Omental fat pad (tissue), 4 donors: ENCODE results near the gene ZNF83. TPM values are rescaled to one million over a fixed set of nuclear protein-coding genes. Genes with fewer than 3 reads are reported as not detected.
"Not testable (repeated sequence)": the region's sequence is repeated elsewhere in the genome, so short reads cannot be mapped to it uniquely, and the experiment has no call there.

Experiments
- ATAC-seq: fragments of 150-250 bp; one replicate; pipeline ENCODE4 v1.9.1; 2016; ENCODE audit warnings: mild to moderate bottlenecking, moderate library complexity; ENCODE audit not compliant: low FRiP score
- DNase-seq: peaks from one replicate; pipeline ENCODE4 v3.0.0-alpha.2; 2019; ENCODE audit warnings: low spot score
- CTCF ChIP-seq, 3 donors: fragments of 450-650 bp; IDR thresholded peaks; one replicate each; pipeline ENCODE4 v1.5.1; 2016 to 2017; ENCODE audit warnings: antibody characterized with exemption in 3 of 3, mild to moderate bottlenecking in 3 of 3, moderate library complexity in 2 of 3
- total RNA-seq, 4 donors: library from RNA; depleted of rRNA; stranded (reverse); fragments of >200 nt; gene quantifications; one replicate each; pipeline ENCODE4 v1.1.0, GENCODE V29; 2016

The ZNF83 gene
- total RNA-seq, 4 donors from 2014 or later: 38.7 to 62.3 (median 51.8) TPM

- ATAC-seq (no peak), DNase-seq (no peak)
- no peak for TF ChIP-seq CTCF (IDR thresholded peaks at IDR 0.05)
Observed at GRCh38 chr19:52621376-52621775, 16.8 kb downstream of the ZNF83 start.

- no peak for TF ChIP-seq CTCF (IDR thresholded peaks at IDR 0.05)
- ATAC-seq: no peak
- DNase-seq: no peak
Observed at GRCh38 chr19:52613299-52613906, 24.8 kb downstream of the ZNF83 start.

GRCh38 chr19:52603558-52604207 is 34.5 kb downstream of the ZNF83 start:
- no peak for ATAC-seq
- TF ChIP-seq CTCF (IDR thresholded peaks at IDR 0.05): no peak

GRCh38 chr19:52602941-52603340 is 35.2 kb downstream of the ZNF83 start:
- DNase-seq (no peak), ATAC-seq (no peak)
- TF ChIP-seq CTCF (IDR thresholded peaks at IDR 0.05): no peak

More at GRCh38 chr19:52603558-52604207, 34.5 kb downstream of the ZNF83 start:
- DNase-seq: no peak

DNA sequence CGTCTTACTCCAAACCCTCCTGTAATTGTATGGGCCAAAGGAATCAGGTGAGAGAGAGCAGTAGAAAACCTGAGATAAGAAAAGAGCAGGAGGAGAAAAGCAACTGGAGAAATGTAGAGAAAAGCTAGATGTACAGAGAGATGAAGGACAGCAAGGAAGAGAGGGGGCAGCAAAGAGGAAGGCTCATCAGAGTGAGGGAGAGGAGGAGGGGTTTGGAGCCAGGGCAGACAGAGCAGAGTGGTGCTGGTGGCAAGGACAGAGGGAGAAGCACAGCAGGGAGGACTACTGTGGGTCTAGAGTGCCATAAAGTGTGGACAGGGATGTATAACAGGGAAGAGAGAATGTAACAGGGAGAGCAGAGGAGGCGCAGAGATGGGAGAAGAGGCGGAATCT is 36.2 kb downstream of the ZNF83 start:
- not testable (repeated sequence) for DNase-seq, ATAC-seq

DNA sequence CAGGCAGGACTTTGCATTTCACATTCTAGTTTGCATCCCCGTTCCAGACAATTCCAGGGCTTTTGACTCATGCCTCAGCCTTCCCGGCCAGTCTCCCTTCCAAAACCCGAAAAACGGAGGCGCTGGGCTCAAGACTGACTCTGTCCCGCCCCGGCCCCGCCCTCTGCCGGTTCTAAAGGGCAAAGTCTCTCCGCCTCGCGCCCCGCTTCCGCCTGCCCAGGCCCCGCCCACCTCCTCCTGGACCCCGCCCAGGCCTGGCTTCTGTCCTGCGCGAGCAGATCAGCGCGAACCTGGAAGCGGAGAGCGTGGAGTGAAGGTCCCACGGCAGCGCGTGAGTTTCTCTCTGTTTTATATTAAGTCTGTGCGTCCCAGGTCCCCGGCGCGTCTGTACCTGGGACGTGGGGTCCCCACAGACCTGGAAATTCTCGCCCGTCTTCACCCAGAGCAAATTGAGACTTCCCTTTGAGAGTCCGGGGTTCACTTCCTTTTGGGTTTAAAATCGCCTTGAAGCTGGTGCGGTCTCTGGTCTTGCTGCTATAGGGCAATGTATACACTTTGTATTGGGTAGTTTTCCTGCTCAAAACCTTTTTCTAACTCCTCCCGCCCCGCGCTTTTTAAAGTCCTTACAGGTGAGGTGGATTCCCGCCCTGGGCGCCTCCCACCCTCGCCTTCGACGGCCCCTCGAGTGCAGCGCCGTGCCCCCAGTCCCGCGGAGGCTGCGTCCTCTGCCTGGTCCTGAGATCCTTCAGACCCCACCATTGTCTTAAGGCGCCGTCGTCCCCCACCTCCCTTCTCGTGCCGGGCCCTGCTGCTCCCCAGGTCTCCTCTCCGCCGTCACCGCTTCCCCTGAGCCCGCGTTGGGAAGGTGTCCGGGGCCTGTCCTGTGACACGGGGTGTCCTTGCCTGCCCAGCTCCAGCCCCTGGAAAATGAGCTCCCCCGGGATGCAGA is 36.9 kb downstream of the ZNF83 start:
- no peak for TF ChIP-seq CTCF (IDR thresholded peaks at IDR 0.05)
- DNase-seq (peak; percentile 97), ATAC-seq (peak; percentile 100)

GRCh38 chr19:52600639-52601024 is 37.5 kb downstream of the ZNF83 start:
- ATAC-seq (peak; percentile 30), DNase-seq (no peak)
- TF ChIP-seq CTCF (IDR thresholded peaks at IDR 0.05): no peak
